Activated CD4-positive, alpha-beta T cell treated with anti-CD3 and anti-CD28 coated beads for 36 hours (primary cell): ENCODE measurements around the gene F2RL3. TPM values are rescaled to one million over a fixed set of nuclear protein-coding genes. Genes with fewer than 3 reads are reported as not detected.
"Not testable (repeated sequence)": the region's sequence is repeated elsewhere in the genome, so short reads cannot be mapped to it uniquely, and the experiment has no call there.

Experiments
- ATAC-seq: fragments of 200-7000 bp; cut with Tn5 transposase; one replicate; pipeline ENCODE4 v1.10.0; 2021; ENCODE audit warnings: mild to moderate bottlenecking, moderate library complexity
- CTCF ChIA-PET: fragments of 350-600 bp; sonication (Branson Sonifier 250); formaldehyde crosslinking; loops from one replicate; lab custom pipeline; 2021; ENCODE audit warnings: antibody characterized with exemption; lab: Charles Lee
- POLR2A ChIA-PET: fragments of 350-600 bp; sonication (Branson Sonifier 250); formaldehyde crosslinking; loops from one replicate; lab custom pipeline; 2021; ENCODE audit warnings: antibody characterized with exemption, inconsistent platforms; lab: Charles Lee
- DNase-seq: peaks from one replicate; pipeline ENCODE4 v3.0.0-alpha.2; 2020
- H3K27ac Mint-ChIP-seq: one replicate; pipeline ENCODE4 v1.8.0; 2021; ENCODE audit warnings: mixed read lengths
- H3K27me3 Mint-ChIP-seq: one replicate; pipeline ENCODE4 v1.8.0; 2021; ENCODE audit warnings: mixed read lengths
- H3K36me3 Mint-ChIP-seq: one replicate; pipeline ENCODE4 v1.8.0; 2021; ENCODE audit warnings: low read depth, mixed read lengths
- H3K4me1 Mint-ChIP-seq: one replicate; pipeline ENCODE4 v1.8.0; 2021; ENCODE audit warnings: mixed read lengths
- H3K4me3 Mint-ChIP-seq: one replicate; pipeline ENCODE4 v1.8.0; 2021; ENCODE audit warnings: mild to moderate bottlenecking, moderate library complexity, mixed read lengths
- H3K9me3 Mint-ChIP-seq: one replicate; pipeline ENCODE4 v1.8.0; 2021; ENCODE audit warnings: low read depth, mixed read lengths
- intact Hi-C, 2 experiments: fragments of 100-400 bp; cut with DNase I in 1 of 2; cut with micrococcal nuclease in 1 of 2; formaldehyde crosslinking; loops; one replicate each; pipeline versions ENCODE4 v1.14.2 to v1.15.1; 2022 to 2024; cut with DNase I, micrococcal nuclease
- total RNA-seq, 2 experiments: library from RNA; stranded (reverse); gene quantifications; one replicate each; pipeline ENCODE4 v1.2.3, GENCODE V29; 2021

F2RL3 gene
- total RNA-seq, 2 experiments from 2014 or later = not detected

DNA sequence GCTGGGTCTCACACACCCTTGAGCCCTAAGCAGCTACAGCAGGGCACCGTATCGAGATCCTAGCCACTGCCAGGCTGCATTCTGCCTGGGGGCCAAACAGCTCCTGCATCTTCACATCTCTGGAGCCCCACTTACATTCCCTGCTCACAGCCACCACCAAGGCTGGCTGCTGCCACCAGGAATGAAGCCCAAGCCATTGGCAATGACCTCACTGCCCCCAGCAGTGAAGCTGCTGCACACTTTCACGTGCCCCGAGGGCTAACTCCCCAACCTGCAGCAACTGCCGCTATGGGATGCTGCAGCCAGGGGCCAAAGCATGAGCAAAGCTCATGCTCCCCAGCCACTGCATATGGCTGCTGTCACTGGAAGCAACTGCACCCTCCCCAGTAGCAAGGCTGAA is 42.0 kb downstream of the F2RL3 start:
- peaks cover 3% of the 10 kb centered on the region for H3K36me3 Mint-ChIP-seq
- no peak overlapping the region for H3K27ac Mint-ChIP-seq

DNA sequence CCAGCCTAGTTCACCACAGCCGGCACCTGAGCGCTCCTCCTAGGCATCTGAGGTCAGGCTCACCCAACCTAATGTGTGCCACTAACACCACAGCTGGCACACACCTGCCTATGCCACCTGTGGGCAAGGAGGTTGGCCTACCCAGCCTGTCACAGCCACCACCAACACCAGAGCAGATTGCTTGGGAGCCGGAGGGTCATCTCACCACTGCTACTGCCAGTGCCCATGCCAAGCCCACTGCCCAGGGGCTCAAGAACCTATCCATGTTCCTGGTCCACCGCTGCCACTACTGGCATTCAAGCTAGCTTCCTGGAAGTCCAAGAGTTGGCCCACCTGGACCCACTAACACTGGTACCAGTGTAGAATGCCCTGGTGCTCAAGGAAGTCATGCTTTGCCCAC is 42.5 kb downstream of the F2RL3 start:
- peaks cover 20% of the 10 kb centered on the region for H3K9me3 Mint-ChIP-seq
- DNase-seq (no peak), ATAC-seq (no peak)
- peaks cover 3% of the 10 kb centered on the region for H3K36me3 Mint-ChIP-seq
- intact Hi-C loops = no loop called here
- no peak overlapping the region for H3K4me3 Mint-ChIP-seq
- CTCF ChIA-PET = no interaction called here
- no peak overlapping the region for H3K27ac Mint-ChIP-seq
- POLR2A ChIA-PET = no interaction called here
- H3K27me3 Mint-ChIP-seq = peaks cover 13% of the 10 kb centered on the region
- H3K4me1 Mint-ChIP-seq = no peaks in the 10 kb centered on the region

More for the DNA sequence above, 42.0 kb downstream of the F2RL3 start:
- H3K9me3 Mint-ChIP-seq = peaks cover 20% of the 10 kb centered on the region
- ATAC-seq (no peak), DNase-seq (no peak)
- peaks cover 13% of the 10 kb centered on the region for H3K27me3 Mint-ChIP-seq
- no peak overlapping the region for H3K4me3 Mint-ChIP-seq
- ChIA-PET POLR2A (no interaction called here), CTCF (interaction anchor here (1.3 kb wide), 1 partner anchor 31 kb away, joined by 3 read pairs; no protein-coding TSS in a partner anchor)
- intact Hi-C loops = no loop called here
- no peaks in the 10 kb centered on the region for H3K4me1 Mint-ChIP-seq

DNA sequence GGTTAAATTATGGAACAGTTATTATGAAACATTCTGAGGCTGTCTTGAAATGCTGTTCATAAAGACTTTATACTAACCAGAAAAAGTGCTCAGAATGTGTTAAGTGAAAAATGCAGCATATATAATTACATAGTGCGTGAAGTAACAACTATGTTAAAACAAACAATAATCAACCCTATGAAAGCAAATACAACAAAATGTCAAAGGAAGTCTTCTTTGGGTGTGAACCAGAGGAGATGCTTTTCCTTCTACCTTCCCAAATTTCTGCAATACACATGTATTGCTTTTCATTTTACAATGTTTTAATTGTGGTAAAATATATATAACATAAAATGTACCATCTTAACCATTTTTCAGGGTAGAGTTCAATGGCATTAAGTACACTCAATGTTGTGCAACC is 45.7 kb downstream of the F2RL3 start:
- H3K27ac Mint-ChIP-seq = no peak overlapping the region
- H3K4me1 Mint-ChIP-seq = no peaks in the 10 kb centered on the region
- ChIA-PET POLR2A (no interaction called here), CTCF (interaction anchor here (0.6 kb wide), 1 partner anchor 1261 kb away, joined by 3 read pairs; the partner anchor contains the start of gene CYP4F12)
- peaks cover 17% of the 10 kb centered on the region for H3K9me3 Mint-ChIP-seq
- intact Hi-C loops = no loop called here
- peaks cover 8% of the 10 kb centered on the region for H3K27me3 Mint-ChIP-seq
- no peak for ATAC-seq
- H3K4me3 Mint-ChIP-seq = no peak overlapping the region
- H3K36me3 Mint-ChIP-seq = no peaks in the 10 kb centered on the region
- no peak for DNase-seq

DNA sequence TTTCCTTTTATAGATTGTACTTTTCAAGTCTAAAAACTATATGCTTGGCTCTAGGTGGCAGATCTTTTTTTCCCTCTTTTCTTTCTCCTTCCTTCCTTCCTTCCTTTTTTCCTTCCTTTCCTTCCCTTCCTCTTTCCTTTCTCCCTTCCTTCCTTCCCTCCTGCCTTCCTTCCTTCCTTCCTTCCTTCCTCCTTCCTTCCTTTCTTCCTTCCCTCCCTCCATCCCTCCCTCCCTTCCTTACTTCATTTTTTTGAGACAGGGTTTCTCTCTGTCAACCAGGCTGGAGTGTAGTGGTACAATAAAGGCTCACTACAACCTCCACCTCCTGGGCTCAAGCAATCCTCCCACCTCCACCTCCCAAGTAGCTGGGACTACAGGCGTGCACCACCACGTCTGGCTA is 48.1 kb downstream of the F2RL3 start:
- no peaks in the 10 kb centered on the region for H3K36me3 Mint-ChIP-seq
- DNase-seq = no peak
- H3K4me1 Mint-ChIP-seq = no peaks in the 10 kb centered on the region
- no peak for ATAC-seq
- peaks cover 17% of the 10 kb centered on the region for H3K9me3 Mint-ChIP-seq
- ChIA-PET CTCF (no interaction called here), POLR2A (no interaction called here)
- intact Hi-C loops = no loop called here
- no peak overlapping the region for H3K27ac Mint-ChIP-seq
- H3K27me3 Mint-ChIP-seq = no peaks in the 10 kb centered on the region
- no peak overlapping the region for H3K4me3 Mint-ChIP-seq

DNA sequence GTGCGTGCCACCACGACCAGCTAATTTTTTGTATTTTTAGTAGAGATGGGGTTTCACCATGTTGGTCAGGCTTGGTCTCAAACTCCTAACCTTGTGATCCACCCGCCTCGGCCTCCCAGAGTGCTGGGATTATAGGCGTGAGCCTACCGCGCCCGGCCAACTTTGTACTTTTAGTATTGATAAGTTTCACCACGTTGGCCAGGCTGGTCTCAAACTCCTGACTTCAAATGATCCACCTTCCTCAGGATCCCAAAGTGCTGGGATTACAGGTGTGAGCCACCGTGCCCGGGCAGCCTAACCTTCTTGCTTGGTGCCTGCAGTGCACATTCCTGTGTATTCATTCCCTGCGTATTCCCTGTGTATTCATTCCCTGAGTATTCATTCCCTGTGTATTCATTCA is 49.0 kb downstream of the F2RL3 start:
- H3K4me3 Mint-ChIP-seq, intact Hi-C loops, H3K27ac Mint-ChIP-seq, POLR2A ChIA-PET, H3K27me3 Mint-ChIP-seq, DNase-seq, CTCF ChIA-PET, H3K4me1 Mint-ChIP-seq, H3K36me3 Mint-ChIP-seq, ATAC-seq: not testable (repeated sequence)
- peaks cover 17% of the 10 kb centered on the region for H3K9me3 Mint-ChIP-seq

DNA sequence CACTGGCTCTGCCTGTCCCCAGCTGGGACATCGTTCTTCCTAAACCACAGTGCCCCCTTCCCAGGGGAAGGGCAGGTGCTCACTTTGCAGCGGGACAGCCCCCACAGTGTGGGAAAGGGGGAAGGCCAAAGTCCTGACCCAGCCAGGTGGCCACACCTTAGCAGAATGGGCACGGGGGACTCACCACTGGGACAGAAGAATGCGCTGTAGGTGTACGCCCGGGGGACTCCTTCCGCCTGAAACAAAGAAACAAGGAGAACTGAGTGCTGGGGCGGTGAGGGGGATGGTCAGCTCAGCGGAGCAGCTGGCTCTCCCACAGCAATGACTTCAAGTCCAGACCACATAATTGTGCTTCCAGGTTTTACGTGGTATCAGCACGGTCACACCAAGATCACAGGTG is 49.4 kb downstream of the F2RL3 start:
- CTCF ChIA-PET = no interaction called here
- peaks cover 17% of the 10 kb centered on the region for H3K9me3 Mint-ChIP-seq
- POLR2A ChIA-PET = no interaction called here
- no peak overlapping the region for H3K4me3 Mint-ChIP-seq
- H3K36me3 Mint-ChIP-seq = no peaks in the 10 kb centered on the region
- intact Hi-C loops = no loop called here
- H3K27me3 Mint-ChIP-seq = no peaks in the 10 kb centered on the region
- DNase-seq (no peak), ATAC-seq (no peak)
- H3K27ac Mint-ChIP-seq = no peak overlapping the region
- H3K4me1 Mint-ChIP-seq = no peaks in the 10 kb centered on the region

DNA sequence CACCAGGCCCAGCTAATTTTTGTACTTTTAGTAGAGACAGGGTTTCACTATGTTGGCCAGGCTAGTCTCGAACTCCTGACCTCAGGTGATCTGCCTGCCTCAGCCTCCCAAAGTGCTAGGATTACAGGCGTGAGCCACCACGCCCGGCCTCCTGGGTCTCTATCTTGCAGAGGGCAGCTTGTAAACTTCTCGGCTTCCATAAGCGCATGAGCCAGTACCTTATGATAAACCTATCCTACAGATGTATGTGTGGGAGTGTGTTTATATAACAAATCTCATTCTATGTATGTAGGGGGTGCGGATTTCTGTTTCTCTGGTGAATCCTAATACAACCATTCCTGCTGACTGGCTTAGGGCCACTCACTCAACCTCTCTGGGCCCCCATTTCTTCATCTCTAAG is 51.3 kb downstream of the F2RL3 start:
- DNase-seq, CTCF ChIA-PET, H3K4me3 Mint-ChIP-seq, POLR2A ChIA-PET, H3K9me3 Mint-ChIP-seq, H3K27ac Mint-ChIP-seq, intact Hi-C loops, H3K36me3 Mint-ChIP-seq, H3K27me3 Mint-ChIP-seq, H3K4me1 Mint-ChIP-seq, ATAC-seq: not testable (repeated sequence)

DNA sequence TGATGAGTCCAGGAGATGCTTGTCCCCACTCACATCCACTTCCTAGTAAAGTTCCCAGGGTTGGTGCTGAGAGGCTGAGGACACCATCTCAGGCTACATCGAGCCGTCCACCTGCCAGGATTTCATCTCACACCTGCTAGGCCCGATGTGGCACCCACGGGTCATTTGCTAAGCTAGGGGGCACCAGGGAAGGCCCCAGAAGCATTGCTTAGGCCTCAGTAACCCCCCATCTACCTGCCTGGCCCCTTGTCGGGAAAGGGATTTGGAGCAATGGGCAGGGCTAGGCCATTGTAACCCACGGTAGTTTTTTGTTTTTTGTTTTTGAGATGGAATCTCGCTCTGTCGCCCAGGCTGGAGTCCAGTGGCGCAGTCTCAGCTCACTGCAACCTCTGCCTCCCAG is 51.8 kb downstream of the F2RL3 start:
- Mint-ChIP-seq H3K4me1 (no peaks in the 10 kb centered on the region), H3K4me3 (no peak overlapping the region), H3K9me3 (no peaks in the 10 kb centered on the region), H3K36me3 (no peaks in the 10 kb centered on the region), H3K27me3 (no peaks in the 10 kb centered on the region), H3K27ac (no peak overlapping the region)
- DNase-seq (no peak), ATAC-seq (no peak)
- ChIA-PET CTCF (no interaction called here), POLR2A (no interaction called here)
- intact Hi-C loops = no loop called here

Other genes starting within 250 kb of the F2RL3 start
- gene SMIM7, start 228.9 kb upstream of the F2RL3 start, total RNA-seq = 10 to 100 TPM; 46.5 to 52.2 TPM
- gene TMEM38A, start 227.9 kb upstream of the F2RL3 start, total RNA-seq = 1 to 10 TPM in 1 of 2 experiments, under 1 TPM in 1; 0.89 to 1.2 TPM
- gene NWD1, start 169.2 kb upstream of the F2RL3 start, total RNA-seq = not detected
- gene SIN3B, start 59.6 kb upstream of the F2RL3 start, total RNA-seq = 10 to 100 TPM; 27.6 to 28.5 TPM
- gene CPAMD8, start 137.8 kb downstream of the F2RL3 start, total RNA-seq = under 1 TPM; 0.11 to 0.41 TPM
- 10 to 100 TPM; 32.6 to 41.7 TPM for gene HAUS8, start 186.5 kb downstream of the F2RL3 start, total RNA-seq
- 10 to 100 TPM; 90.3 to 98.5 TPM for gene MYO9B, start 186.8 kb downstream of the F2RL3 start, total RNA-seq